ENCODE measurements around the gene KCNQ2.

GRCh38 chr20:63375438-63375837 lies 97.0 kb downstream of the KCNQ2 start:
- TF ChIP-seq CTCF (IDR thresholded peaks at IDR 0.05; ENCODE audit: borderline replicate concordance, extremely low read depth, low read length, poor library complexity, severe bottlenecking) (no peak), EZH2 (IDR thresholded peaks at IDR 0.05; ENCODE audit: borderline replicate concordance, low read depth, low read length, severe bottlenecking) (no peak)

Measured in DND-41 (cell line).